ENCODE data around the gene RAX2. TPM values are rescaled to one million over a fixed set of nuclear protein-coding genes. Genes with fewer than 3 reads are reported as not detected.

Gene RAX2
- total and polyA plus RNA-seq, 9 of the 15 experiments (the other 6 are each of a cell fraction or from before 2014, with no cell fraction given) = not detected

GRCh38 chr19:3762501-3763459 is 9.2 kb downstream of the RAX2 start, which contains the start of gene MRPL54 (continued):
- TF ChIP-seq, protein P1, sequence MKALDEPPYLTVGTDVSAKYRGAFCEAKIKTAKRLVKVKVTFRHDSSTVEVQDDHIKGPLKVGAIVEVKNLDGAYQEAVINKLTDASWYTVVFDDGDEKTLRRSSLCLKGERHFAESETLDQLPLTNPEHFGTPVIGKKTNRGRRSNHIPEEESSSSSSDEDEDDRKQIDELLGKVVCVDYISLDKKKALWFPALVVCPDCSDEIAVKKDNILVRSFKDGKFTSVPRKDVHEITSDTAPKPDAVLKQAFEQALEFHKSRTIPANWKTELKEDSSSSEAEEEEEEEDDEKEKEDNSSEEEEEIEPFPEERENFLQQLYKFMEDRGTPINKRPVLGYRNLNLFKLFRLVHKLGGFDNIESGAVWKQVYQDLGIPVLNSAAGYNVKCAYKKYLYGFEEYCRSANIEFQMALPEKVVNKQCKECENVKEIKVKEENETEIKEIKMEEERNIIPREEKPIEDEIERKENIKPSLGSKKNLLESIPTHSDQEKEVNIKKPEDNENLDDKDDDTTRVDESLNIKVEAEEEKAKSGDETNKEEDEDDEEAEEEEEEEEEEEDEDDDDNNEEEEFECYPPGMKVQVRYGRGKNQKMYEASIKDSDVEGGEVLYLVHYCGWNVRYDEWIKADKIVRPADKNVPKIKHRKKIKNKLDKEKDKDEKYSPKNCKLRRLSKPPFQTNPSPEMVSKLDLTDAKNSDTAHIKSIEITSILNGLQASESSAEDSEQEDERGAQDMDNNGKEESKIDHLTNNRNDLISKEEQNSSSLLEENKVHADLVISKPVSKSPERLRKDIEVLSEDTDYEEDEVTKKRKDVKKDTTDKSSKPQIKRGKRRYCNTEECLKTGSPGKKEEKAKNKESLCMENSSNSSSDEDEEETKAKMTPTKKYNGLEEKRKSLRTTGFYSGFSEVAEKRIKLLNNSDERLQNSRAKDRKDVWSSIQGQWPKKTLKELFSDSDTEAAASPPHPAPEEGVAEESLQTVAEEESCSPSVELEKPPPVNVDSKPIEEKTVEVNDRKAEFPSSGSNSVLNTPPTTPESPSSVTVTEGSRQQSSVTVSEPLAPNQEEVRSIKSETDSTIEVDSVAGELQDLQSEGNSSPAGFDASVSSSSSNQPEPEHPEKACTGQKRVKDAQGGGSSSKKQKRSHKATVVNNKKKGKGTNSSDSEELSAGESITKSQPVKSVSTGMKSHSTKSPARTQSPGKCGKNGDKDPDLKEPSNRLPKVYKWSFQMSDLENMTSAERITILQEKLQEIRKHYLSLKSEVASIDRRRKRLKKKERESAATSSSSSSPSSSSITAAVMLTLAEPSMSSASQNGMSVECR (CRISPR knock-in tag; IDR thresholded peaks at IDR 0.05) = peak; percentile 61; the same call in 1 of the 2 replicates
- no peak for TF ChIP-seq HDAC8 (tag; IDR thresholded peaks at IDR 0.05)
- TF ChIP-seq, protein P2, sequence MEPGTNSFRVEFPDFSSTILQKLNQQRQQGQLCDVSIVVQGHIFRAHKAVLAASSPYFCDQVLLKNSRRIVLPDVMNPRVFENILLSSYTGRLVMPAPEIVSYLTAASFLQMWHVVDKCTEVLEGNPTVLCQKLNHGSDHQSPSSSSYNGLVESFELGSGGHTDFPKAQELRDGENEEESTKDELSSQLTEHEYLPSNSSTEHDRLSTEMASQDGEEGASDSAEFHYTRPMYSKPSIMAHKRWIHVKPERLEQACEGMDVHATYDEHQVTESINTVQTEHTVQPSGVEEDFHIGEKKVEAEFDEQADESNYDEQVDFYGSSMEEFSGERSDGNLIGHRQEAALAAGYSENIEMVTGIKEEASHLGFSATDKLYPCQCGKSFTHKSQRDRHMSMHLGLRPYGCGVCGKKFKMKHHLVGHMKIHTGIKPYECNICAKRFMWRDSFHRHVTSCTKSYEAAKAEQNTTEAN (CRISPR knock-in tag; IDR thresholded peaks at IDR 0.05) = no peak
- TF ChIP-seq CBFB (CRISPR knock-in tag; IDR thresholded peaks at IDR 0.05) = peak; percentile 83; the same call in 1 of the 2 replicates
- TF ChIP-seq ZBTB49 (CRISPR knock-in tag; IDR thresholded peaks at IDR 0.05; ENCODE audit: borderline replicate concordance) = no peak
- no peak for TF ChIP-seq ZNF699 (CRISPR knock-in tag; IDR thresholded peaks at IDR 0.05; ENCODE audit: insufficient replicate concordance)
- no peak for TF ChIP-seq SRSF1 (IDR thresholded peaks at IDR 0.05; ENCODE audit: low read depth, low read length)
- no peak for TF ChIP-seq SOX6 (IDR thresholded peaks at IDR 0.05)
- no peak for TF ChIP-seq CC2D1A (IDR thresholded peaks at IDR 0.05)
- TF ChIP-seq TCFL5 (CRISPR knock-in tag; conservative IDR thresholded peaks at IDR 0.05) = 0 out of 2 replicates have a peak, but pooled peaks have one; percentile 43
- TF ChIP-seq GTF2F1 (IDR thresholded peaks at IDR 0.05; ENCODE audit: low read depth, low read length) = peak; percentile 79; the same call in 1 of the 2 replicates
- 0 out of 2 replicates have a peak, but pooled peaks have one; percentile 25 for TF ChIP-seq BCL6 (CRISPR knock-in tag; IDR thresholded peaks at IDR 0.05)
- TF ChIP-seq GABPB2 (CRISPR knock-in tag; conservative IDR thresholded peaks at IDR 0.05) = no peak
- TF ChIP-seq NELFE (IDR thresholded peaks at IDR 0.05; ENCODE audit: insufficient read depth, insufficient read length) = no peak
- TF ChIP-seq HDAC2 (IDR thresholded peaks at IDR 0.05) = peak; percentile 81
- TF ChIP-seq MED1 (CRISPR knock-in tag; IDR thresholded peaks at IDR 0.05; ENCODE audit: borderline replicate concordance) = no peak
- no peak for TF ChIP-seq MCM2 (IDR thresholded peaks at IDR 0.05; ENCODE audit: low read depth)
- TF ChIP-seq NR2C2 (CRISPR knock-in tag; IDR thresholded peaks at IDR 0.05) = peak; percentile 82
- TF ChIP-seq NR2C2 (tag; IDR thresholded peaks at IDR 0.05) = peak; percentile 95
- TF ChIP-seq ZFX (CRISPR knock-in tag; IDR thresholded peaks at IDR 0.05) = peak; percentile 94

All from K562 (cell line).